ENCODE data around the gene TMEM106A. TPM values are rescaled to one million over a fixed set of nuclear protein-coding genes. Genes with fewer than 3 reads are reported as not detected.

Gene TMEM106A
- 5.5 and 6.5 TPM in 2 replicates for total RNA-seq

GRCh38 chr17:43211480-43212402 is at the start of gene TMEM106A:
TSS of gene TMEM106A (plus strand) at chr17:43211875. CDS start at chr17:43213042, 1,167 bp downstream.

GRCh38 chr17:43170766-43171585 is 40.7 kb upstream of the TMEM106A start, which contains the start of gene NBR1:
TSS of gene NBR1 (plus strand) at chr17:43171214. CDS start at chr17:43175800, 4,586 bp downstream.

GRCh38 chr17:43228020-43228782 is 16.5 kb downstream of the TMEM106A start, which contains the start of gene CCDC200:
TSS of gene CCDC200 (minus strand) at chr17:43228623. CDS start at chr17:43228554, 69 bp downstream.

GRCh38 chr17:43233877-43234276 is 22.2 kb downstream of the TMEM106A start, which contains the start of gene RNU2-1:
TSS of gene RNU2-1 (minus strand) at chr17:43233977.

Other genes starting within 250 kb of the TMEM106A start
- 18.2 and 20.0 TPM in 2 replicates for gene AARSD1, start 247.4 kb upstream of the TMEM106A start, total RNA-seq
- gene PTGES3L, start 231.8 kb upstream of the TMEM106A start, total RNA-seq, result 0.07 and 0.23 TPM in 2 replicates
- 13.4 and 15.4 TPM in 2 replicates for gene RUNDC1, start 231.3 kb upstream of the TMEM106A start, total RNA-seq
- 364 and 471 TPM in 2 replicates for gene RPL27, start 213.5 kb upstream of the TMEM106A start, total RNA-seq
- 14.2 and 21.2 TPM in 2 replicates for gene IFI35, start 205.1 kb upstream of the TMEM106A start, total RNA-seq
- 136 and 240 TPM in 2 replicates for gene VAT1, start 189.5 kb upstream of the TMEM106A start, total RNA-seq
- gene RND2, start 186.6 kb upstream of the TMEM106A start, total RNA-seq, result 0.17 and 0.20 TPM in 2 replicates
- 9.0 and 10.1 TPM in 2 replicates for gene BRCA1, start 86.5 kb upstream of the TMEM106A start, total RNA-seq
- gene NBR1, start 40.7 kb upstream of the TMEM106A start, total RNA-seq, result 114 and 132 TPM in 2 replicates
- not detected in 2 replicates for gene CCDC200, start 16.7 kb downstream of the TMEM106A start, total RNA-seq
- gene RNU2-1, start 22.1 kb downstream of the TMEM106A start, total RNA-seq, result not detected in 2 replicates
- 22.0 and 22.2 TPM in 2 replicates for gene ARL4D, start 187.1 kb downstream of the TMEM106A start, total RNA-seq